GM19438 (cell line): Measurements from ENCODE around the gene RTP2.
"Not testable (repeated sequence)": the region's sequence is repeated elsewhere in the genome, so short reads cannot be mapped to it uniquely, and the experiment has no call there.

Experiments
- ATAC-seq: cut with Tn5 transposase; IDR thresholded peaks from one replicate; pipeline ENCODE4 v1.9.1; 2021; ENCODE audit warnings: low read depth; ENCODE audit not compliant: unreplicated experiment

The RTP2 gene

DNA sequence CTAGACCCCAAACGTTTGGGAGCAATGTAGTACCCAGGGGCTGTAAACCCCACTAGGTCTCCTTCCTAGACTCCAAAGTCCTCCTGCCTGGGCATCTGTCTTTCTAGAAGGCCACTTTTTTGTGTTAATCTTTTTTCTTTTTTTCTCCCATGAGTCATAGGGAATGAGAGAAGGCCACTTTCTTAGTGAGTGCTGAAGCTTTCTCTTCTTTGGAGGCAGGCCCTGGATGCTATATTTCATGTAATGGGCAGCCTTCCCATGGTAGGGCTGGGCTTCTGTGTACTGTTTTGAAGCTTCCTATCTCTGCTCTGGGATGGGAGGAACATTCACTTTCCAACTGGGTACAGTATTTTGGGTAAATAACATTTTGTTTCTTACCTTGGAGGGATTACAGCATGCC, 15.2 kb upstream of the RTP2 start:
- no peak for ATAC-seq

DNA sequence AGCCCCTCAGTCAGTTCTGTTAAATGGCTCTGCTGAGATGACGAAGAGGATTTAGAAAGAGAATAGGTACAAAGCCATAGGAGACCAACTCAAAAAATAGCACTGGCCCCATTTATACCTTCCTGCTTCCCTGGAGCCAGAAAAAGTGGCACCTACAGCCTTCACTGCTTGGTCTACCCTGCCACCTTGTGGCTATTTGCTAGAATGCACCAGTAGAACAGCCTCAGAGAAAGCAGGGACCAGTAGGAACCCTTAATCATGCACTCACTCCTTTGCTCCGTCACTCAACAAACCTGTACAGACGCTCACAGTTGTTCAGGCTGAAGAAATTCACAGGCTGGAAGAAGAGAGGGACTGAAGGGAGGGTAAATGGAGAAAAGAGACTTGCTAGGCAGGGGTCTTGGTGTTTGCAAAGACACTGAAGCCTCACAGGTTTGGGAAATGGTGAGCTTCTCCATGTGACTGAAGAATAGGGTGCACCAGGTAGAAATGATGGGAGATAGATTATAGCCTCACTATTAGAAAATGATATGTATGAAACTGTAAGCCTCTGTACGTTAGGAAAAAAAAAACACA, 12.1 kb upstream of the RTP2 start:
- peak; percentile 88 for ATAC-seq

GRCh38 chr3:187713504-187713903, 11.1 kb upstream of the RTP2 start:
- no peak for ATAC-seq

DNA sequence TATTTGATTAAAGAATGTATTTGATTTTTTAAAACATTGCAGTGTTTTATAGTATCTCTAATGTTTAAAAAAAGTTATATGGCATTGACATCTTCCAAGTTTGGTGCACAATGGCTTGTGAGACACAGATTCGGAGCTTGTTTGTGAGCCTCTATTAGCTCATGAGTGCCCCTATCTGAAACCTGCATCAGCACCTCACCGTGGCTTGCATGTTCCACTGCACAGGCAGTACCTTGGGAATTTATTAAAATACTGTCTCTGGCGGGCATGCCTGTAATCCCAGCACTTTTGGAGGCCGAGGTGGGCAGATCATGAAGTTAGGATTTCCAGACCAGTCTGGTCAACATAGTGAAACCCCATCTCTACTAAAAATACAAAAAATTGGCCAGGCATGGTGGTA, 6.8 kb upstream of the RTP2 start:
- no peak for ATAC-seq

GRCh38 chr3:187708696-187709095, 6.3 kb upstream of the RTP2 start:
- ATAC-seq = no peak

GRCh38 chr3:187706971-187707370, 4.6 kb upstream of the RTP2 start:
- no peak for ATAC-seq

DNA sequence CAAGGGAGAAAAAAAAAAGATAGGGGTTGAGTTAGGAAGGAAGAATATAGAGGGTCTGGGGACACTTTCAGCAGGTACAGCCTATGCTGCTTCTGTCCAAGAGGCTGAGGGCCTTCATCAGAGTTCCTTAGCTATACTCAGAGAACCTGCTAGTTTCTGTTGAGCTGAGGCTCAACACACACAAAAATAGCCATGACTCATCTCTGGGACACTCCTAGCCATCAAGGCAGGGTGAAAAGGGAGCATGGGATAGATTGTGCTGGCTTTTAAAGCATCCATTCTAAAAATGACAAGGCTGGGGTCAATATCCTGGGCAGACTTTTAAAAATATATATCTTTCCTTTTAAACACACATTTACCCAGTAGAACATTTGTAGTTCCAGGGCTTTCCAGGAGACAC, 2.8 kb upstream of the RTP2 start:
- ATAC-seq = no peak

DNA sequence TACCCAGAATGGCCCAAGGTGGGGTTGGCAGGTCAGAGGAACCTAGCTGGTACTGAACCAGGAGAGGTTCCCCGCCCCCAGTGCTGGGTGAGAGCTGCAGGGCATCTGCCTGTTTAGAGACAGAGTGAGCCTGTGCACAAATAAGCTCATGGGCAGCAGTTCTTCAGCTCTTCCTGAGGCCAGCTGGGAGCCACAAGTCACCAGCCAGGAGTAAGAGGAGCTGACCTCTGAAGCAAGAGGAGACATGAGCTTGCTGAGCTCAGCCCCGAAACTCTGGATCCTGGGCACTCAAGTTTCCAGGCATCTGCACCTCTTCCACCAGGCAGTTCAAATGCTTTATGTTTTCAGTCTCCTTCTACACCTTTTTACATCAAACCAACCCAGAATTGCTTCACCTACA, 2.1 kb downstream of the RTP2 start:
- no peak for ATAC-seq

- no peak for ATAC-seq
Measured at GRCh38 chr3:187698499-187699399, 3.6 kb downstream of the RTP2 start.

DNA sequence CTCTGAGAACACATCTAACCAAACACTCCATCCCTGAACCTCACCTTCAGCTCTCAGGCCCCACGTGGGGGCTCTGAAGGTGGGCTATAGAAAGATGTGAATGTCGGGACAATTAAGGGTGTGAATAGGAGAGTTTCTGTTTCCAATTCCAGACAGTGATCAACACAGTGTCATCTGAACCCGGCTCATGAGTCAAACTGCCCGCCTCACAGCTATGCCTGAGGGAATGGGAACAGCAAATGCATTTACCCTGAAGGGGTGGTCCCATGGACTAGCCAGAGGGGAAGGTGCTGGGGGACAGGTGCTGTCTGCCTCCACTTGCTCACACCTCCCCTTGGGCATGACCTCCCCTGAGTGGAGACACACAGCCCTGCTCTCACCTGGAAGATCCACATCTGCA, 6.3 kb downstream of the RTP2 start:
- no peak for ATAC-seq

- no peak for ATAC-seq
Measured at GRCh38 chr3:187695449-187695848, 6.9 kb downstream of the RTP2 start.

GRCh38 chr3:187694801-187695200, 7.6 kb downstream of the RTP2 start:
- no peak for ATAC-seq

- no peak for ATAC-seq
Measured at GRCh38 chr3:187693431-187693830, 8.9 kb downstream of the RTP2 start.

- ATAC-seq = no peak
Measured at GRCh38 chr3:187689984-187690383, 12.4 kb downstream of the RTP2 start.

GRCh38 chr3:187686621-187687273, 15.6 kb downstream of the RTP2 start:
- no peak for ATAC-seq

DNA sequence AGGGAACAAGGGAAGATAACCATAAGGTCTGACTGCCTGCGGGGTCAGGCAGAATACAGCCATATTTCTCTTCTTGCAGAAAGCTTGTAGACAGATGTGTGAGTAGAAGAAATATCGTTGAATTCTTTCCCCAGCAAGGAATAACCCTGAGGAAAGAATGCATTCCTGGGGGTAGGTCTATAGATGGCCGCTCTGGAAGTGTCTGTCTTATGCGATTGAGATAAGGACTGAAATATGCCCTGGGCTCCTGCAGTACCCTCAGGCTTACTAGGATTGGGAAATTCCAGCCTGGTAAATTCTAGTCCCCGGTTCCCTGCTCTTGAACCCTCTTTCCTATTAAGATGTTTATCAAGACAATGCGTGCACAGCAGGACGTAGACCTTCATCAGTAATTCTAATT, 16.4 kb downstream of the RTP2 start:
- no peak for ATAC-seq

DNA sequence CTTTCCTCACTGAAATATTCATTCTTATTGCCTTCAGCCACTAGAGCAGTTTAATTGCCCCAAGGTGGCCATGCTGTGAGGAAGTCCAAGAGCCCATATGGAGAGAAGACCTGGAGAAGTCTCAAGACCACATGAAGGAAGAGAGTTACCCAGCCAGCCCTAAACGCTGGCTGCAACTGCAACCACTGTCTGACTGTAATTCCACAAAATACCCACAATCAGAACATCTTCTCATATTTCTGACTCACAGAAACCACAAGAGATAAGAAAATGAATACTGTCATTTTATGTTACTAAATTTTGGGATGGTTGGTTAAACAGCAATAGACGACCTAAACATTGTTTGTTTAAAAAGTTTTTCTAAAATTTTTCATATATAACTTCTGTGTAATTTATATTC, 17.5 kb downstream of the RTP2 start:
- no peak for ATAC-seq

DNA sequence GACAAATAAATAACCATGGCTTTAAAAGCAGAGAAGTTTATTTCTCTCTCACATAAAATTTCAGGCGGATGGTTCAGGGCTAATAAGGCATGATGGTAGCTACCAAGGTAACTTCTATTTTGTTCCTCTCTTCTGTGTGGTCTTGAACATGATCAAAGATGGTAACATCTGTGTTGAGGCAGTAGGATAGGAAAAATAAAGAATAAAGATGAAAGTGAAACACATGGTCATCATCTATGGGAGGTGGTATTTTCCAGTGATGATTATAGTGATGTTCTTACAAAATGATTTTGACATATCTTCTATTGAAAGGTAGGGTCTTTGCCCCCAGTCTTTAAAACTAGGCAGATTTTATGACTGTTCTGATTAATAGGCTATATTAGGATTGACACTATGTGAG, 17.9 kb downstream of the RTP2 start:
- ATAC-seq = no peak

DNA sequence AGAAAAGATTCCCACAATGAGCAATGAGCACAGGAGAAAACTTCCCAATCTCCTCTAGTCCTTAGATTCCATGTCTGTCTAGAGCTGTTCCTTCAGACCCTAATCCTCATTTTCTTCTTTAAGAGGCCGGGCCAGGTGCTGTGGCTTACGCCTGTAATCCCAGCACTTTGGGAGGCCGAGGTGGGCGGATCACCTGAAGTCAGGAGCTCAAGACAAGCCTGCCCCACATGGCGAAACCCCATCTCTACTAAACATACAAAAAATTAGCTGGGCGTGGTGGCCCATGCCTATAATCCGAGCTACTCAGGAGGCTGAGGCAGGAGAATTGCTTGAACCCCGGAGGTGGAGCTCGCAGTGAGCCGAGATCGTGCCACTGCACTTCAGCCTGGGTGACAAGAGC, 20.6 kb downstream of the RTP2 start:
- ATAC-seq = not testable (repeated sequence)

- no peak for ATAC-seq
Measured at GRCh38 chr3:187679638-187680396, 22.5 kb downstream of the RTP2 start.

GRCh38 chr3:187678726-187679268, 23.6 kb downstream of the RTP2 start:
- no peak for ATAC-seq
